H1 (cell line): ENCODE results near the gene PTPRD. TPM values are rescaled to one million over a fixed set of nuclear protein-coding genes. Genes with fewer than 3 reads are reported as not detected.

Experiments
- CTCF ChIA-PET: fragments of 300-600 bp; sonication (Branson Sonifier 250); formaldehyde crosslinking; loops from one replicate; lab custom pipeline; 2021; ENCODE audit not compliant: partially characterized antibody; lab: Charles Lee
- POLR2A ChIA-PET: fragments of 300-600 bp; sonication (Branson Sonifier 250); formaldehyde crosslinking; loops from one replicate; lab custom pipeline; 2021; ENCODE audit warnings: inconsistent platforms; ENCODE audit not compliant: partially characterized antibody; lab: Charles Lee
- DNase-seq, 2 experiments: peaks; one replicate each; pipeline versions ENCODE4 v3.0.0 to v3.0.0-alpha.2; 2010 to 2022; ENCODE audit warnings: low spot score in 2 of 2, low read depth in 1 of 2, mixed read lengths in 1 of 2
- FAIRE-seq: peaks from 2 replicates; lab custom pipeline; 2011; peaks lifted over from hg19 to GRCh38; lab: Jason Lieb, UNC
- H2AFZ ChIP-seq: 2 replicates; pipeline ENCODE4 v1.8.1; 2012; ENCODE audit warnings: low read length, inconsistent platforms
- H2AK5ac ChIP-seq: 2 replicates; pipeline ENCODE4 v1.6.1; 2013; ENCODE audit warnings: low read depth, low read length
- H2BK120ac ChIP-seq: replicated peaks from 2 replicates; pipeline ENCODE3; 2013; ENCODE audit warnings: low read depth, low read length, inconsistent platforms
- H2BK12ac ChIP-seq: 2 replicates; pipeline ENCODE4 v1.6.1; 2013; ENCODE audit warnings: low read depth, low read length
- H2BK15ac ChIP-seq: 2 replicates; pipeline ENCODE4 v1.6.1; 2013; ENCODE audit warnings: low read length
- H2BK20ac ChIP-seq: 2 replicates; pipeline ENCODE4 v1.6.1; 2013; ENCODE audit warnings: low read length
- H2BK5ac ChIP-seq: 2 replicates; pipeline ENCODE4 v1.6.1; 2013; ENCODE audit warnings: low read depth, low read length
- H3K14ac ChIP-seq: 2 replicates; pipeline ENCODE4 v1.6.1; 2013; ENCODE audit warnings: inconsistent platforms; ENCODE audit not compliant: insufficient read length
- H3K18ac ChIP-seq: 2 replicates; pipeline ENCODE4 v1.6.1; 2013; ENCODE audit warnings: low read length; ENCODE audit errors: extremely low read depth
- H3K23ac ChIP-seq: 2 replicates; pipeline ENCODE4 v1.6.1; 2013; ENCODE audit warnings: inconsistent platforms; ENCODE audit not compliant: insufficient read length
- H3K23me2 ChIP-seq: 2 replicates; pipeline ENCODE4 v1.6.1; 2013; ENCODE audit warnings: low read depth, low read length
- H3K27ac ChIP-seq: 2 replicates; pipeline ENCODE4 v1.6.1; 2011; ENCODE audit warnings: low read depth, low read length, inconsistent platforms
- H3K27me3 ChIP-seq, 4 experiments: replicated peaks in 1 of 4; 1 replicate in 1 of 4; 2 replicates in 3 of 4; pipeline versions ENCODE4 v1.6.1 to v1.8.1; 2011 to 2013; ENCODE audit warnings: low read length in 3 of 4, mild to moderate bottlenecking in 3 of 4, inconsistent platforms in 2 of 4, mixed read lengths in 2 of 4, moderate library complexity in 1 of 4; ENCODE audit not compliant: control insufficient read depth in 3 of 4, insufficient read depth in 3 of 4; ENCODE audit errors: extremely low read depth in 1 of 4
- H3K36me3 ChIP-seq, 4 experiments: 2 replicates each; pipeline versions ENCODE4 v1.6.1 to v1.8.1; 2011 to 2013; ENCODE audit warnings: mild to moderate bottlenecking in 4 of 4, low read length in 3 of 4, moderate library complexity in 2 of 4, control low read depth in 1 of 4, inconsistent platforms in 1 of 4; ENCODE audit not compliant: insufficient read depth in 4 of 4, control insufficient read depth in 2 of 4
- H3K4ac ChIP-seq: replicated peaks from 2 replicates; pipeline ENCODE3; 2013; ENCODE audit warnings: low read length, low read depth, mixed read lengths, inconsistent platforms; ENCODE audit not compliant: insufficient read length
- H3K4me1 ChIP-seq, 4 experiments: replicated peaks in 1 of 4; 1 replicate in 1 of 4; 2 replicates in 3 of 4; pipeline versions ENCODE4 v1.6.1 to v1.8.1; 2011 to 2013; ENCODE audit warnings: low read length in 3 of 4, inconsistent platforms in 2 of 4, mixed read lengths in 1 of 4; ENCODE audit not compliant: insufficient read depth in 4 of 4, control insufficient read depth in 3 of 4
- H3K4me2 ChIP-seq, 2 experiments: 2 replicates each; pipeline versions ENCODE4 v1.6.1 to v1.8.1; 2011 to 2013; ENCODE audit warnings: low read depth in 2 of 2, low read length in 2 of 2, control low read depth in 1 of 2, inconsistent platforms in 1 of 2, mild to moderate bottlenecking in 1 of 2; ENCODE audit not compliant: insufficient read depth in 1 of 2
- H3K4me3 ChIP-seq, 4 experiments: fragments of 200-600, 300-600 bp in 1 of 4; sonication (generic), shearing (Covaris generic), sonication (Bioruptor Twin) in 1 of 4; 2 replicates each; pipeline versions ENCODE4 v1.5.1 to v1.8.1; 2011 to 2016; ENCODE audit warnings: low read length in 4 of 4, low read depth in 3 of 4, control low read depth in 2 of 4, inconsistent platforms in 2 of 4, mild to moderate bottlenecking in 2 of 4, mixed read lengths in 1 of 4, moderate library complexity in 1 of 4; ENCODE audit not compliant: insufficient read depth in 2 of 4; ENCODE audit errors: extremely low read depth in 1 of 4
- H3K56ac ChIP-seq: replicated peaks from 2 replicates; pipeline ENCODE3; 2013; ENCODE audit warnings: low read depth, mild to moderate bottlenecking, mixed read lengths, low read length, inconsistent platforms; ENCODE audit not compliant: insufficient read length
- H3K79me1 ChIP-seq: 2 replicates; pipeline ENCODE4 v1.6.1; 2013; ENCODE audit warnings: low read depth, low read length, control low read depth
- H3K79me2 ChIP-seq, 2 experiments: 2 replicates each; pipeline versions ENCODE4 v1.6.1 to v1.8.1; 2012 to 2013; ENCODE audit warnings: low read length in 2 of 2, mild to moderate bottlenecking in 2 of 2, inconsistent platforms in 1 of 2; ENCODE audit not compliant: insufficient read depth in 2 of 2, control insufficient read depth in 1 of 2
- H3K9ac ChIP-seq, 4 experiments: replicated peaks in 1 of 4; 1 replicate in 1 of 4; 2 replicates in 3 of 4; pipeline versions ENCODE4 v1.6.1 to v1.8.1; 2011 to 2013; ENCODE audit warnings: low read depth in 3 of 4, low read length in 3 of 4, control low read depth in 2 of 4, mild to moderate bottlenecking in 2 of 4, moderate library complexity in 2 of 4, inconsistent platforms in 1 of 4; ENCODE audit errors: extremely low read depth in 1 of 4
- H3K9me3 ChIP-seq, 2 experiments: 2 replicates each; pipeline versions ENCODE4 v1.6.1 to v1.8.1; 2012 to 2013; ENCODE audit warnings: mild to moderate bottlenecking in 2 of 2, moderate library complexity in 2 of 2, control low read depth in 1 of 2, inconsistent platforms in 1 of 2, low read depth in 1 of 2, low read length in 1 of 2, mixed read lengths in 1 of 2; ENCODE audit not compliant: insufficient read depth in 2 of 2
- H4K20me1 ChIP-seq, 2 experiments: replicated peaks in 1 of 2; 2 replicates each; pipeline versions ENCODE3 to v1.8.1; 2011 to 2013; ENCODE audit warnings: inconsistent platforms in 2 of 2, low read length in 2 of 2, mild to moderate bottlenecking in 1 of 2; ENCODE audit not compliant: insufficient read depth in 2 of 2, control insufficient read depth in 1 of 2
- H4K5ac ChIP-seq: 2 replicates; pipeline ENCODE4 v1.6.1; 2013; ENCODE audit warnings: low read length, low read depth, mixed read lengths, inconsistent platforms; ENCODE audit not compliant: insufficient read length
- H4K8ac ChIP-seq: 2 replicates; pipeline ENCODE4 v1.8.0; 2013; ENCODE audit warnings: mild to moderate bottlenecking, moderate library complexity, low read length, inconsistent platforms; ENCODE audit not compliant: insufficient read depth; ENCODE audit errors: extremely low read depth
- H4K91ac ChIP-seq: replicated peaks from 2 replicates; pipeline ENCODE3; 2013; ENCODE audit warnings: low read length, mixed read lengths, inconsistent platforms; ENCODE audit not compliant: insufficient read length
- CBX5 ChIP-seq: fragments of 300-800, 300-1000 bp; sonication (generic); IDR thresholded peaks from 2 replicates; pipeline ENCODE4 v1.7.1; 2016; ENCODE audit warnings: antibody characterized with exemption, low read length, low read depth
- NRF1 ChIP-seq: IDR thresholded peaks from 2 replicates; pipeline ENCODE4 v1.6.1; 2011; ENCODE audit warnings: mild to moderate bottlenecking, low read depth, low read length, improper control_type of control experiment
- POLR2AphosphoS5 ChIP-seq: IDR thresholded peaks from 2 replicates; pipeline ENCODE4 v1.6.1; 2011; ENCODE audit warnings: low read depth, low read length
- TAF7 ChIP-seq: optimal IDR thresholded peaks from 2 replicates; pipeline ENCODE3; 2011; ENCODE audit warnings: low read depth, mild to moderate bottlenecking, inconsistent platforms, low read length, moderate library complexity, borderline replicate concordance
- TBP ChIP-seq: IDR thresholded peaks from 2 replicates; pipeline ENCODE4 v1.6.1; 2011; ENCODE audit warnings: low read depth, low read length, improper control_type of control experiment
- whole genome bisulfite sequencing, 2 experiments: shearing (Covaris generic) in 1 of 2; methylation state at CpG; one replicate each; pipeline versions ENCODE4 v1.1.6 to v1.1.7; 2013 to 2015; ENCODE audit warnings: low lambda C conversion rate in 2 of 2, mixed read lengths in 2 of 2, inconsistent platforms in 1 of 2, low coverage in 1 of 2, missing lambda C conversion rate in 1 of 2; ENCODE audit not compliant: insufficient replicate concordance in 2 of 2, insufficient coverage in 1 of 2, insufficient read length in 1 of 2; ENCODE audit errors: extremely low coverage in 1 of 2, missing lambda C conversion rate in 1 of 2; 5-methylcytosine and 5-hydroxymethylcytosine counted together
- polyA plus RNA-seq, 7 experiments: library from polyadenylated mRNA; depleted of rRNA in 3 of 7; stranded (reverse) in 5 of 7; unstranded in 2 of 7; fragments of >200 nt in 5 of 7; fragments of 200-250 nt in 2 of 7; gene quantifications; 1 replicate in 5 of 7; 2 replicates in 1 of 7; 4 replicates in 1 of 7; pipeline versions ENCODE4 v1.2.1 to v1.2.3, GENCODE V29; 2011 to 2013; ENCODE audit warnings: missing spikeins in 2 of 7, mixed read lengths in 2 of 7
- total RNA-seq: library from RNA; stranded (reverse); fragmentation: NEBNext Ultra II Directional; extraction: Animal tissue kit (Norgen Biotek cat#: 25700); gene quantifications from 2 replicates; pipeline ENCODE4 v1.2.1, GENCODE V29; 2021

Gene PTPRD
- total and polyA plus RNA-seq, 2 of the 8 experiments (the other 6 are each of a cell fraction or from before 2014, with no cell fraction given): 17.2 to 77.0 TPM

GRCh38 chr9:9469271-9469670, 1143.5 kb downstream of the PTPRD start:
- Histone ChIP-seq H3K4me3 (no peak overlapping the region), H3K14ac (no peak overlapping the region), H3K79me2 (no peaks in the 10 kb centered on the region), H4K20me1 (no peaks in the 10 kb centered on the region), H3K79me1 (no peaks in the 10 kb centered on the region), H2BK12ac (no peak overlapping the region), H3K9me3 (no peaks in the 10 kb centered on the region), H3K23ac (no peak overlapping the region), H3K23me2 (no peaks in the 10 kb centered on the region), H2BK5ac (no peak overlapping the region), H3K4me1 (no peaks in the 10 kb centered on the region), H3K18ac (no peak overlapping the region), H4K91ac (no peak overlapping the region), H2AK5ac (no peak overlapping the region), H3K9ac (no peak overlapping the region), H3K36me3 (no peaks in the 10 kb centered on the region), H3K56ac (no peak overlapping the region), H3K27me3 (no peaks in the 10 kb centered on the region), H3K4me2 (no peak overlapping the region), H2BK20ac (no peak overlapping the region), H2BK120ac (no peak overlapping the region), H3K4ac (no peak overlapping the region), H4K5ac (no peak overlapping the region), H4K8ac (no peak overlapping the region), H2AFZ (no peak overlapping the region), H3K27ac (no peak overlapping the region), H2BK15ac (no peak overlapping the region)
- no peak for TF ChIP-seq POLR2AphosphoS5
- TF ChIP-seq NRF1: no peak
- no peak for TF ChIP-seq TAF7
- no peak for TF ChIP-seq TBP
- no peak for TF ChIP-seq CBX5
- 97% methylated on average over 2 of the region's 2 CpGs; no CpG with 5 or more reads in 1 of the 2 experiments for WGBS, 2 experiments
- FAIRE-seq (no peak), DNase-seq (no peak)
- ChIA-PET POLR2A (no interaction called here), CTCF (no interaction called here)
